GM19351 (cell line): ENCODE results near the gene HSPA6.
"Not testable (repeated sequence)": the region's sequence is repeated elsewhere in the genome, so short reads cannot be mapped to it uniquely, and the experiment has no call there.

ENCODE experiments used
- ATAC-seq: cut with Tn5 transposase; IDR thresholded peaks from one replicate; pipeline ENCODE4 v1.9.1; 2021; ENCODE audit warnings: mild to moderate bottlenecking, moderate library complexity; ENCODE audit not compliant: unreplicated experiment

Gene HSPA6

GRCh38 chr1:161523817-161524741 is at the start of gene HSPA6:
HSPA6 (plus strand) TSS chr1:161524540; CDS start chr1:161524659, 119 bp downstream.
- peak; percentile 59 for ATAC-seq

- not testable (repeated sequence) for ATAC-seq
These were observed 46.6 kb upstream of the HSPA6 start for GRCh38 chr1:161477711-161478110.

- no peak for ATAC-seq
These were observed 45.4 kb upstream of the HSPA6 start for GRCh38 chr1:161478985-161479384.

DNA sequence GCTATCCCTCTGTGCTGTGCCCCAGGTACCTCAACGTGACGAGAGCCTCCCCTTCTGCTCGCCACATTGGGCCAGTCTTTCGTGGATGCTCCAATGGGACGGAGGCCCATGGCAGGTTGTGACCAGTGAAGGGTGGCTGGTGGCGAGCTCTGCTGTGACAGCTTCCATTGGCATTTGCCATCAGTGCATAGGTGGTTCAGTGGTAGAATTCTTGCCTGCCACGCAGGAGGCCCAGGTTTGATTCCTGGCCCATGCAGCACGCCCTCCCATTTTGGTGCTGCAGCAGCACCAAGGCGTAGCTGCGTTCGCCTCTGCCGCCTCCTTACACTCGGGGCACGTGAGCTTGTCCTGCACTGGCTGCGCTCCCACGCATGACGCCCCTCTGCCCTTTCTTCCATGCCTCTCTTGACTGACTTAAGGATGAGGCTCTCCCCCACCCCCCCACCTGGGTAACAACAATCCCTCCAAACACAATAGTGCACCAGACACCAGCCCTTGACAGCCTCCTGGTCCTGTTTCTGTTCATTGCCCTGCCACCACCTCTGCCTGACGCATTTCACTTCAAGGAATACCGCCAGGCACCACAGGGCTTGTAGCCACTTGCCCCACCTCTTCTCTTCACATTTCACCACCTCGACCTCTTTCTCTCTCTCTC is 43.8 kb upstream of the HSPA6 start:
- ATAC-seq: no peak

- no peak for ATAC-seq
These were observed 42.5 kb upstream of the HSPA6 start for GRCh38 chr1:161481624-161482392.

DNA sequence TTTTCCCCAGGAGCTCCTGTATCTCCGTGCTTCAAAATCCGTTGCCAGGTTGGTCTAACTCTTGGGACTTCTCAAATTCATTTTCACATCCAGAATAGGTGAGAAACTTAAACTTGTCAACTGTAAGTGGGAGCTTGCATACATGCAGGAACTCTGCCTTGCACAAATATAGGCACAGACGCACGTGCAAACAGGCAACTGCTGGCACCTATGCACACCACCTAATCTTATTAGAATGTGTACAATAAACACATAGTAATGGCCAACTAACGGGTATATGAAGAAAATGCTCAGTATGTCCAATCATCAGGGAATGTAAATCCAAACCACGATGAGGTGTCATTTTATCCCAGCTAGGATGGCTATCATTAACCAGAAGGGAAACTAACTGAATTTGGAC is 41.7 kb upstream of the HSPA6 start:
- ATAC-seq: no peak

GRCh38 chr1:161483361-161483760 is 41.0 kb upstream of the HSPA6 start:
- no peak for ATAC-seq

DNA sequence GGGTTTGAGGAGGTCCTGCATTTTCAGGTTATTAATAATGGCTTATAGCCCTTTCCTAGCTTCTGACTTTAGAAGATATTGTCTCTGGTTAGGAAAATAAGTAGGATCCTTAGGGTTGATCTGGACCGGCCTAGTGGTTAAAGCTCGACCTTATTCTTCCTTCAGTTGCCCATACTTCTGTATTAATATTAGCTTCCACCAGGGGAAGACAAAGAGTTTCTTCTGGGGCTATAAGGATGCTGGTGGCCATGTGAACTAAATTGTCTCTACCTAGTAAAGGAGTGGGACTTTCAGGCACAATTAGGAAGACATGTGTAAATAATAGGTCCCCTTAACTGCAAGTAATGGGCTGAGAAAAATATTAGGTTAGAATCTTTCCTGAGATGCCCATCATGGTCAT is 39.7 kb upstream of the HSPA6 start:
- ATAC-seq: no peak

- ATAC-seq: no peak
These were observed 37.3 kb upstream of the HSPA6 start for GRCh38 chr1:161486806-161487741.

- ATAC-seq: no peak
These were observed 32.9 kb upstream of the HSPA6 start for GRCh38 chr1:161491472-161491871.

GRCh38 chr1:161492827-161493226 is 31.5 kb upstream of the HSPA6 start:
- ATAC-seq: no peak

DNA sequence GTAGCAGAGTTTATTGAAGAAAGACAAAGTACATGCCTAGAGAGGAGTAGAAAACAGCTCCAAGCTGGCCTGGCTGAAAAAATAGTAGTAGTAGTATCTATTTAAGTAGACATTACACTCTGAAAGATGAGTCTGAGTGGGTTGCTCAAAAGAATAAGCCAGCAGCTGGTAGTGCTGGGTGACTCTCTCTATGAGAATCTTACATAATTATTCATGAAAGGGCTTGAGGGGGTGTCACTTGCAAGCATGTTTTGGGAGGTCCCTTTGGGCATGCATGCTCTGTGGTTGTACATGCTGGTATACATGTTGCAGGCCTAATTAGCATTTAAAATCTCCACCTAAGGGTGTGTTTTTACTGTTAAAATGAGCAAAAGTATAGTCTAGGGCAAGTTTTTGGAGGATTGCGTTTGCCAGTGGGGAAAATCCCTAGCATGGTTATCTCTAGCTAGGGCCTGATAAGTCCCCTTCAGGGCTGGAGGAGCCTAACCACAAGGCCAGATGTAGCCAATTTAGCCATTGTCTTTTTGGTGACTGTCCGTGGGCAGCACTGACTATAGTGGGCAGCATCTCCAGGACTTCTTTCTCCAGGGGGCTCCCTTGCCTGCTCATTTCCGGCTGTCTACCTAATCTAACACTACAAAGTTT is 30.1 kb upstream of the HSPA6 start:
- ATAC-seq: no peak

- no peak for ATAC-seq
These were observed 28.9 kb upstream of the HSPA6 start for GRCh38 chr1:161495490-161495889.

- no peak for ATAC-seq
These were observed 26.4 kb upstream of the HSPA6 start for GRCh38 chr1:161497961-161498360.

DNA sequence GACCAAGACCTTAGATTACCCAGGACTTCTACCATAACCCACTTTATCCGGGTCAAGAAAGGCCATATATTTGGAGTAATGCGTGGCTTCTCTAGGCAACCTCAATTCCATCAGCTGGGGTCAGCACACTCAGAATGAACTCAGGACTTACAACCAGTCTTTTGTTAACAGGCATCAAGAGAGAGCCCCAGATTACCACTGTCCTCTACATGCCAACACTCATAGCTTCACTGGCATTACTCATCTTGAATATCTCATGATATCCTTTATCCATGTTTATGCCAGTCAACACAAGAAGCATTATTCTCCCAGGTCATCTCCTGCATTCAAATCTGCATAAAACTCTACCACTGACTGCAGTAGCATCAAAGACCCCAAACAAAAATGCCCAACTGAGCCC is 25.7 kb upstream of the HSPA6 start:
- no peak for ATAC-seq

- ATAC-seq: no peak
These were observed 25.0 kb upstream of the HSPA6 start for GRCh38 chr1:161499099-161500039.

- ATAC-seq: no peak
These were observed 23.1 kb upstream of the HSPA6 start for GRCh38 chr1:161501234-161501633.

DNA sequence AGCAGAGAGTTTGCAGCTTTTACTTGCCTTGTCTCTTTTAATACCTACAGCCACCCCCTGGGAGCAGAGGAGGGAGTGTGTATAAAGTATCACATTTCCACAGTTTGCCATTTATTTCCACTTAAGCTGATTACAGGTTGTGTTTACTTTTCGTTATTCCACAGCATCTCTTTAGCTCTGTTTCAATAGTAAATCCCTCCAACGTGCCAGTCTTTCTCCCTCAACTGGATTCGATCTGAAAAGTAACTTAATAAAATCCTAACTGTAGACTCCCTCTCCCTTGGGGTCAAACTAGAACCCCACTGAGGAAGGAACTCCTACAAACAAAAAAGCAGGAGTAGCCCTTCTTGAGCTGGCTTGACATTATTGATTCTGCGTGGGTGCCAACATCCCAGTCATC is 22.2 kb upstream of the HSPA6 start:
- ATAC-seq: no peak
